Stimulated activated CD8-positive, alpha-beta memory T cell treated with anti-CD3 and anti-CD28 coated beads, Interleukin-4, amount 100 ng/mL, for 1 hour (primary cell): ENCODE data around the gene LTBP3.

Experiments used
- DNase-seq, 2 donors: peaks; one replicate each; pipeline ENCODE4 v3.0.0-alpha.2; 2020; ENCODE audit warnings: low read depth in 2 of 2, low spot score in 1 of 2

Gene LTBP3

DNA sequence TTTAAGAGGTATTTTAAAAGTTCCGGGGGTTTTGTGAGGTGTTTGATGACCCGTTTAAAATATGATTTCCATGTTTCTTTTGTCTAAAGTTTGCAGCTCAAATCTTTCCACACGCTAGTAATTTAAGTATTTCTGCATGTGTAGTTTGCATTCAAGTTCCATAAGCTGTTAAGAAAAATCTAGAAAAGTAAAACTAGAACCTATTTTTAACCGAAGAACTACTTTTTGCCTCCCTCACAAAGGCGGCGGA is 59.5 kb downstream of the LTBP3 start:
- DNase-seq = no peak

DNA sequence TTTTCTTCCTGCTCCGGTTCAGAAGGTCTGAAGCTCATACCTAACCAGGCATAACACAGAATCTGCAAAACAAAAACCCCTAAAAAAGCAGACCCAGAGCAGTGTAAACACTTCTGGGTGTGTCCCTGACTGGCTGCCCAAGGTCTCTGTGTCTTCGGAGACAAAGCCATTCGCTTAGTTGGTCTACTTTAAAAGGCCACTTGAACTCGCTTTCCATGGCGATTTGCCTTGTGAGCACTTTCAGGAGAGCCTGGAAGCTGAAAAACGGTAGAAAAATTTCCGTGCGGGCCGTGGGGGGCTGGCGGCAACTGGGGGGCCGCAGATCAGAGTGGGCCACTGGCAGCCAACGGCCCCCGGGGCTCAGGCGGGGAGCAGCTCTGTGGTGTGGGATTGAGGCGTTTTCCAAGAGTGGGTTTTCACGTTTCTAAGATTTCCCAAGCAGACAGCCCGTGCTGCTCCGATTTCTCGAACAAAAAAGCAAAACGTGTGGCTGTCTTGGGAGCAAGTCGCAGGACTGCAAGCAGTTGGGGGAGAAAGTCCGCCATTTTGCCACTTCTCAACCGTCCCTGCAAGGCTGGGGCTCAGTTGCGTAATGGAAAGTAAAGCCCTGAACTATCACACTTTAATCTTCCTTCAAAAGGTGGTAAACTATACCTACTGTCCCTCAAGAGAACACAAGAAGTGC is 60.0 kb downstream of the LTBP3 start:
- peak in 1 of 2 donors; percentile 54 for DNase-seq

DNA sequence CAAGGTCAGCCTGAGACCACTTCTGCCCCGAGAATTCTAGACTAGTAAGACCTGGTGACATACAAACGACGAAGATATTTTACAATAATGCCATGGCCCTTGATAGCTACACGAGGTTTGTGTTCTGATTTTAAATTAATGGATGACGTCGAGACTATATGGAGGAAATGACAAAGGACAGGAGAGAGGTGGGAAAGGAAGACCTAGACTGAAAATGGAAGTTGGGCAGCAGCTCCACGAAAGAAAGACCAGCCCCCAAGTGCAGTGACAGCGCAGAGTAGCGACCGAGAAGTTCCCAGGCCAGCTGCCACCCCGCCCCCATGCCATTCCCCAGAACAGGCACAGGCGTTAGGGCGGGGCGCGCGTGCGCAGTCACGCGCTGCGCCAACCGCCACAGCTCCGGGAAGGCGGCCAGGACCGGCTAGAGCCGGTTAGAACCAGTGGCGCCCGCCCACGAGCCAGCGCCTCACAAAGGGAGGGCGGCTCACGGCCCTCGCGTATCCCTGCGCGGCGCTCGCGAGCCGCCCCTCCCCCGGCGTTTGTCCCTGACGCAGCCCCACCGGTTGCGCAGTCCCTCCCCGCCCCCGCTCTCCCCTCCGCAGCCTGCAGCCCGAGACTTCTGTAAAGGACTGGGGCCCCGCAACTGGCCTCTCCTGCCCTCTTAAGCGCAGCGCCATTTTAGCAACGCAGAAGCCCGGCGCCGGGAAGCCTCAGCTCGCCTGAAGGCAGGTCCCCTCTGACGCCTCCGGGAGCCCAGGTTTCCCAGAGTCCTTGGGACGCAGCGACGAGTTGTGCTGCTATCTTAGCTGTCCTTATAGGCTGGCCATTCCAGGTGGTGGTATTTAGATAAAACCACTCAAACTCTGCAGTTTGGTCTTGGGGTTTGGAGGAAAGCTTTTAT is 60.8 kb downstream of the LTBP3 start:
- DNase-seq = peak; percentile 96 to 97

DNA sequence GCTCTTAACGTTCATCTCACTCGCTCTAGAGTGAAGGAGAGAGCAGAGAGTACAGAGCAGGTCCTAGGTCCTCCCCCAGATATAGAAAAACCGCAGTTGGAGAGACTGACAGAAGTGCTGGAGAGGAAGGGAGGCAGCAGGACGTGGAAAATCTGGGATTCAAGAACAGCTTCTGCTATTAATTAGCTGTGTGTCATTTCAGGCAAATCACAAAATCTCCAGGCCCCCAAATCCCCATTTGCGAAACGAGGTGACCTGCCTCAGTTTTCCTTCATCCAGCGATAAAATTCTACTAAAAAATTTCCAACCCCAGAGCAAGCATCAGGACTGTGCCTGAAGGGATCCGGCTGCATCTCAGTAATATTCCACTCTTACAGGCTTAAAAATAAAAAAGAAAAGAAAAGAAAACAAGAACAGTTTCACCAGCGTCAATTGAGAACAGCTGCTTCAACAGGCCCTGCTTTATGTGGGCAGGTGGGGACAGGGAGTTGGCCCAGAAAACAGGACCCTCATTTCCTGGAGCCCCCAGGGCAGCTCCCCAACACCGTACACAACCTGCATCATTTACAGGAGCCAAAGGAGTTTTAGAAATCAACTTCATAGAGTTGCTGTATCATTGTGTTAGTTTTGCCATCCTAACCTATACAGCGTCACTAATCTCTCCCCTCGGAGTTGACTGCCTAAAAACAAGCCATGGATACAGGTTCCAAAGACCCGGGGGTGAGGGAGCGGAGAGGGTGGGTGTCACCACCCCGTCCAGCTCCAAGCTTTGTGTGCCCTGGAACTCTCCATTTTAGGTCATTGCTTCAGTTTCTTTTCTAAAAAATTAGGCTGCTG is 61.6 kb downstream of the LTBP3 start:
- DNase-seq = no peak

DNA sequence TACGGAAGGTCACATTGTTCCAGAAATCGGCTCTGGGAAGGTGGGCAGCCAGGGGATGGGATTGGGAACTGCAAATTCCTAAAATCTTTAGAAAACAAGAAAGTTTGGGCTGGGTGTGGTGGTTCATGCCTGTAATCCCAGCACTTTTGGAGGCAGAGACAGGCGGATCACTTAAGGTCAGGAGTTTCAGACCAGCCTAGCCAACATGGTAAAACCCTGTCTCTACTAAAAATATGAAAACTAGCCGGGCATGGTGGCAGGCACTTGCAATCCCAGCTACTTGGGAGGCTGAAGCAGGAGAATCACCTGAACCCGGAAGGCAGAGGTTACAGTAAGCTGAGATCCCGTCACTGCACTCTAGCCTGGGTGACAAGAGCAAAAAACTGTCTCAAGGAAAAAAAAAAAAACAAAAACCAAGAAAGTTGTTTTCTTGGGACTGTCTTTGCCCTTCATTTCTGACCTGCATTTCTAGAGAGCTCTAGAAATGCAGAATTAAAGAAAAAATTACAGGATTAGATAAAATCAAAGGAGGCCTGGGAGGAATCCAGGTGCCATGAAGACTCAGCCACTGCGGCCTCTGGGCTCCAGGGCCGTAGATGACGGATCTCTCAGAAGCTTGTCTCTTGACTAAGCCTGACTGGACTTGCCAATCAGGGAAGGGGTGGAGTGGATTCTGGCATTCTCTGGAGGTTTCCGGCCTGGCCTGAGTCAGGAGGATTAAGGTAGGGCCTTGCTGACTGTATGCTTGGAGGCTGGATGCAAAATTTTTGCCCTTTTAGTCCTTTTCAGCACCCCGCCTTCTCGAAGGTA is 64.6 kb downstream of the LTBP3 start:
- DNase-seq = no peak

DNA sequence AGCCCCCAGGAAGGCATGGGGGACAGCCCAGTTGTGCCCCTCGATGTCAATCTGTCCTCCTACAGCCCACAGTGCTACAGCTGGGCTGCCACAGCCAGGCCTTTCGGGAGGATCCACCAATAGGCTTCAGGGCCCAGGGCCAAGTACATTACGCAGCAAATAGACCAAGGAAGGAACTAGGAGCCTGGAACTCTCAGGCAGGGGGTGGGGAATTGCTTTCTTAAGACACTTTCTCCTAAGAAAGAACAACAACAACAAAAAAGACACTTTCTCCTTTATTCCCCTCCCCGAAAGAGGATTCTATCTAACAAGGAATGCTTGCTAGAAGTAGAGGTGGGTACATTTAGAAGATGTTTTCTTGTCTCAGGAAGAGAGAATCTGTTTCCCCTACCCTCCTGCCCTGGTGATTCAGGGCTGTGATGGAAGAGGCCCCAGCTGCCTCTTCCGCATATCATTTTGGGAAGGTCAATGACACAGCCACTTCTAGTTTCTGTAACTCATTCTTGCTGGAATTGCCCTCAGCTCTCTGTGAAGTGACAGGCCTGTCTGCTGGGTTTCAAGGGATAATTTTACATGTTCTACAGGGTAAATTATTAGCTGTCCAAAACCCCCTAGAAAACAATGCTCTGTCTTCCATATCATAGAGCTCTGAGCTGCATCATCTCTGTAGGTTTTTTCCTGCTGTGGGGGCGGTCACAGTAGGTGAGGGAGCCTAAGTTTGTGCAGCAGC is 65.4 kb downstream of the LTBP3 start:
- no peak for DNase-seq

DNA sequence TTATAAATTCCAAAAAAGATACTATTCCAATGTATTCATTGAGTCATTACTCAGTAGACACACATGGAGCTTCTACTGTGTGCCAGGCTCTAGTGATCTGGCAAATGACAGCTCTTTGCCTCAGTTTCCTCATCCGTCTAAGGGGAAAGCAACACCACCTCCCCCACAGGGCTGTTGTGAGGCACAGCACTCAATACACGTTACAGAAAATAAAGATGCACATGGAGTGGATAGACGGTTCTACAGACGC is 65.8 kb downstream of the LTBP3 start:
- DNase-seq = no peak

DNA sequence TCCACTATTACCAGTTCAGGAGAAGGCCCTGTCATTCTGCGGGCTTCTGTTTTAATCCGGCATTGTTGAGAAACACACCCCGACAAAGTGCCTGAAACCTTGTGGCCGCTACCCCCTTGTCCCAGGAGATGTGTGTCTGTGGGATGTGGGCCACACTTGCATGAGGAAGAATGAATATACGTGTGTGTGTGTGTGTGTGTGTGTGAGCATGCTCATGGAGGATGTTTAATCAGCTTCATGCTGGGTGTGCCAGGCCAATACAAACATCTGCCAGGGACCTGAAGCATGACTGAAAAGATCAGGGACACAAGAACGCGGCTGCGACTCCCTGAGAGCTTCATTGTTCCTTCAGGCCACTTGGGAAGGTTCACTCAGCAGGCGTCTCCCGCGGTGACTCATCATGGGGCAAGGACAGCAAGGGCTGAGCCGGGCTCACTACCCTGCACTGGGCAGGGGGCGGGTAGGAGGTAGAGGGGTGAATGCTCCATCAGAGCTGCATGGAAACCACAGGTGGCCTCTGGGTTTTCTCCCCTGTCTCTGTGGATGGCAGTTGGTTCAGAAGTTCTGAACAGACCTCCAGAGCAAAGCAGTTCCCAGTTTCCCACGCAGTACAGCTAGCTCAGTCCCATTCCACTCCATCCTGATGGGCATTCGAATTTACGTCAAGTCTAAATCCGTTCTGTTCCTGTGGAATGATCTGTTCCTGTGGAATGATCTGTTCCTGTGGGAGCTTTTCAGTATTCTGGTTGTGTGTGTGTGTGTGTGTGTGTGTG is 66.4 kb downstream of the LTBP3 start:
- no peak for DNase-seq

DNA sequence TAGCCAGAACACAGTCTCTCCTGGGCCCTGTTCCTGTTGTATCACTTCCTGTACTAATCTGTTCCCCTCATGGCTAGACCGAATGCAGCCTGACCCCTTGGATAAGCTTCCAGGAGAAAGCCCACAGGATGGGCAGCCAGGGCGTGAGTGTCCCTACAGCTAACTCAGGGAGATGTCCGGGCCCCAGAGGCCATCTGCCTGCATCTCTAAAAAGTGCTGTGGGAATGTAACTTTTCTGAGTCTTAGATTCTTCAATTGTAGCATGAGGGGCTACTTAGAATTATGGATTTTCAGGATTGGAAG is 67.0 kb downstream of the LTBP3 start:
- no peak for DNase-seq

DNA sequence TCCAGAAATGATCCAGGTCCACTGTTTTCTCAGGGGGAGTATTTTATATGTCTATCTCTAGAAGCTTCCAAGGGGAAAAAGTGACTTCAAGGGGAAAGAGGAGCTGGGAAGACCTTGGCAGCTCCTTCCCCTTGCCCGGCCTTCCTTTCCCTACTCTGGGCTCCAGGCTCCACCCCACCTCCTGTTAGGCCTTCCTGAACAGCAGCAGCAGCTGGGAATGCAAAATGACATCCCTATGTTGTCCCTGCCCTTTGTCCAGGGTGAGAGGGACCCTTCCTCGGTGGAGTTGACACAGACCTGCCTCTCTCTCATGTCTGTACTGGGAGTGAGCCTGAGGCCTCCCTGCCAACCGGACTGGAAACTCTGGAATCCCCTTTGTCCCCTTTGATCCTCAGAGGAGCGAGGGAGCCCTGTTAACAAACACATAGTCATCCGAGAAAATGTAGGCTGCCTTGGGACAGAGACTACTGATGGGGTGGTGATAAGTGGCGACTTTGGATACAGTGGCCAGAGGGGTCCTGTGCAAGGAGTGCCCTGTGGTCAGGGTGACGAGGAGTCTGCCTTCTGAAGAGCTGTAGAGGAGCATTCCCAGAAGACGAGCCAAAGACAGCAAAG is 68.3 kb downstream of the LTBP3 start:
- DNase-seq = no peak

DNA sequence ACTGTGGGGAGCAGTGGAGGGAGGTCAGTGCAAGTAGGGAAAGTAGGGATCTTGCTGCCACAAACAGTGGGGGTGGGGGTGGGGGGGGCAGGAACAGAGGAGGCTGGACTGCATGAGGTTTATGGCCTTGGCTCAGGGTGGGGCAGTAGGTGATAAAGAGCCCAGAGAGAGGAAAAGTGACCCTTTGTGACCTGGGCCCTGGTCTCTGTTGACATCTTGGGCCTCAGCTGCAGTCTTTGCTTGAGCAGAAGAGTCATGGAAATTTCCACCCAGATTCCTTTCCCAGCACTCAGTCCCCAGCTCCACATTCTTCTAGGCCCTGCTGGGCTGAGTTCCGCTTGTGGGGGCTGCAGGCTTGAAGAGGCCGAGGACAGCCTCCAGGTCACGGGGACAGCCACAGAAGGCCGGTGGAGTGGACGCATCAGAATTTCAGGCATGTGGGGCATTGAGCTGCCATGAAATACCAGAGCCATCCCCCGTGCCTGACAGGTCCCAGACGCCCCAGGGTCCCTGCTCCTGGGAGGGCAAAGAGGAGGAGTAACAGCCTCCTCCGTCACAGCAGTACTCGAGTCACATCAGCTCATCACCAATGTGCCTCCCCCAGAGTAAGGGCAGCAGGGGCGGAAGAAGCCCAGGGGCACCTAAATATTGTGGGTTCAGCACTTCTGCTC is 69.0 kb downstream of the LTBP3 start:
- no peak for DNase-seq
